Natural killer cell (primary cell): Measurements from ENCODE around the gene MVB12B. TPM values are rescaled to one million over a fixed set of nuclear protein-coding genes. Genes with fewer than 3 reads are reported as not detected.
"Not testable (repeated sequence)": the region's sequence is repeated elsewhere in the genome, so short reads cannot be mapped to it uniquely, and the experiment has no call there.

Experiments used
- ATAC-seq, 3 donors: fragments of 150-1000 bp in 2 of 3; fragments of 200-7000 bp in 1 of 3; cut with Tn5 transposase; 1 replicate in 1 of 3; 2 replicates in 2 of 3; pipeline ENCODE4 v1.10.0; 2021; ENCODE audit warnings: mild to moderate bottlenecking in 2 of 3, moderate library complexity in 2 of 3
- DNase-seq, 2 donors: peaks; one replicate each; pipeline versions ENCODE4 v3.0.0 to v3.0.0-alpha.2; 2013 to 2021; ENCODE audit warnings: mixed read lengths in 1 of 2
- H3K27ac ChIP-seq: one replicate; pipeline ENCODE4 v1.5.1; 2013; ENCODE audit warnings: mild to moderate bottlenecking, low read length
- H3K27me3 ChIP-seq: one replicate; pipeline ENCODE4 v1.6.1; 2013; ENCODE audit warnings: low read length; ENCODE audit not compliant: control insufficient read depth, insufficient read depth
- H3K36me3 ChIP-seq: one replicate; pipeline ENCODE4 v1.6.1; 2013; ENCODE audit warnings: low read length; ENCODE audit not compliant: control insufficient read depth, insufficient read depth
- H3K4me1 ChIP-seq: one replicate; pipeline ENCODE4 v1.6.1; 2013; ENCODE audit warnings: low read length; ENCODE audit not compliant: control insufficient read depth, insufficient read depth
- H3K4me3 ChIP-seq: one replicate; pipeline ENCODE4 v1.5.1; 2013; ENCODE audit warnings: low read length
- H3K9me3 ChIP-seq: one replicate; pipeline ENCODE4 v1.6.1; 2013; ENCODE audit warnings: low read length; ENCODE audit not compliant: control insufficient read depth, insufficient read depth
- H3K27ac Mint-ChIP-seq, 2 donors: one replicate each; pipeline ENCODE4 v1.8.0; 2022; ENCODE audit warnings: mild to moderate bottlenecking in 2 of 2, mixed read lengths in 2 of 2, moderate library complexity in 1 of 2
- H3K27me3 Mint-ChIP-seq, 2 donors: one replicate each; pipeline ENCODE4 v1.8.0; 2022; ENCODE audit warnings: low read depth in 2 of 2, mixed read lengths in 2 of 2
- H3K36me3 Mint-ChIP-seq: one replicate; pipeline ENCODE4 v1.8.0; 2022; ENCODE audit warnings: mixed read lengths
- H3K4me1 Mint-ChIP-seq, 2 donors: one replicate each; pipeline ENCODE4 v1.8.0; 2022; ENCODE audit warnings: mixed read lengths in 2 of 2
- H3K4me3 Mint-ChIP-seq: one replicate; pipeline ENCODE4 v1.8.0; 2022; ENCODE audit warnings: mild to moderate bottlenecking, moderate library complexity, mixed read lengths
- H3K9me3 Mint-ChIP-seq, 2 donors: one replicate each; pipeline ENCODE4 v1.8.0; 2022; ENCODE audit warnings: mixed read lengths in 2 of 2
- CTCF ChIP-seq: fragments of 200-600 bp; IDR thresholded peaks from one replicate; pipeline ENCODE4 v1.8.0; 2022; ENCODE audit warnings: antibody characterized with exemption
- WGBS: methylation state at CpG from one replicate; pipeline ENCODE4 v1.1.7; 2013; ENCODE audit warnings: missing lambda C conversion rate; ENCODE audit not compliant: insufficient coverage; 5-methylcytosine and 5-hydroxymethylcytosine counted together
- intact Hi-C: fragments of 100-400 bp; cut with micrococcal nuclease; formaldehyde crosslinking; loops from one replicate; pipeline ENCODE4 v1.14.2; 2022
- total RNA-seq, 4 donors: library from RNA; stranded (reverse); fragments of 120-200 nt in 1 of 4; gene quantifications; one replicate each; pipeline versions ENCODE4 v1.2.3 to v1.2.4, GENCODE V29; 2013 to 2022

MVB12B gene
- 10 to 100 TPM in 1 of 3 donors, 1 to 10 TPM in 2; 2.0 to 13.0 (median 7.8) TPM for total RNA-seq
- total RNA-seq (2013) = 7.4 TPM

GRCh38 chr9:126326228-126327005 lies at the start of gene MVB12B:
TSS of gene MVB12B (plus strand) at chr9:126326829. CDS start at chr9:126326930, 101 bp downstream.
- ATAC-seq (peak; percentile 76 to 90 (median 85)), DNase-seq (peak; percentile 47 to 76)
- no peaks in the 10 kb centered on the region for H3K36me3 Mint-ChIP-seq
- H3K36me3 ChIP-seq = no peaks in the 10 kb centered on the region
- 5% methylated on average over 94 of the region's 94 CpGs for WGBS
- H3K4me3 Mint-ChIP-seq = peak within 1 kb of the TSS; percentile 85
- H3K4me1 ChIP-seq = peaks cover 26% of the 10 kb centered on the region
- peak within 1 kb of the TSS; percentile 38 to 66 for H3K27ac Mint-ChIP-seq
- H3K27me3 Mint-ChIP-seq = peaks cover 0 to 20% of the 10 kb centered on the region in 2 donors
- H3K4me3 ChIP-seq = peak within 1 kb of the TSS; percentile 52
- H3K27me3 ChIP-seq = no peaks in the 10 kb centered on the region
- H3K9me3 ChIP-seq = no peaks in the 10 kb centered on the region
- intact Hi-C loops = loop anchor here (5.0 kb wide), 1 partner anchor 71 kb away; no protein-coding TSS in a partner anchor
- H3K4me1 Mint-ChIP-seq = peaks cover 9 to 15% of the 10 kb centered on the region in 2 donors
- H3K9me3 Mint-ChIP-seq = no peaks in the 10 kb centered on the region
- H3K27ac ChIP-seq = peak within 1 kb of the TSS; percentile 53
- TF ChIP-seq CTCF = no peak

GRCh38 chr9:126283799-126284465 lies 42.7 kb upstream of the MVB12B start:
- Mint-ChIP-seq H3K36me3 (no peaks in the 10 kb centered on the region), H3K4me1 (no peaks in the 10 kb centered on the region), H3K9me3 (peaks cover 0 to under 1% of the 10 kb centered on the region in 2 donors), H3K27me3 (peaks cover 17 to 24% of the 10 kb centered on the region in 2 donors), H3K4me3 (no peak overlapping the region), H3K27ac (no peak overlapping the region)
- TF ChIP-seq CTCF = no peak
- H3K4me3 ChIP-seq = no peak overlapping the region
- no peaks in the 10 kb centered on the region for H3K36me3 ChIP-seq
- ATAC-seq = no peak
- intact Hi-C loops = no loop called here
- H3K4me1 ChIP-seq = no peaks in the 10 kb centered on the region
- 92% methylated on average over 9 of the region's 9 CpGs for WGBS
- DNase-seq = no peak
- H3K27me3 ChIP-seq = no peaks in the 10 kb centered on the region
- no peak overlapping the region for H3K27ac ChIP-seq
- H3K9me3 ChIP-seq = no peaks in the 10 kb centered on the region

GRCh38 chr9:126285652-126286051 lies 41.0 kb upstream of the MVB12B start:
- H3K4me3 Mint-ChIP-seq, H3K4me1 Mint-ChIP-seq, DNase-seq, ATAC-seq, H3K4me1 ChIP-seq, H3K27ac ChIP-seq, H3K36me3 Mint-ChIP-seq, H3K4me3 ChIP-seq, H3K27me3 ChIP-seq, H3K36me3 ChIP-seq, H3K27ac Mint-ChIP-seq, intact Hi-C loops, H3K9me3 ChIP-seq, H3K9me3 Mint-ChIP-seq: not testable (repeated sequence)
- H3K27me3 Mint-ChIP-seq = peaks cover 8 to 11% of the 10 kb centered on the region in 2 donors
- WGBS = 60% methylated on average over 1 of the region's 2 CpGs

- Mint-ChIP-seq H3K27ac (no peak overlapping the region), H3K4me3 (no peak overlapping the region), H3K9me3 (no peaks in the 10 kb centered on the region), H3K36me3 (no peaks in the 10 kb centered on the region), H3K4me1 (no peaks in the 10 kb centered on the region), H3K27me3 (peaks cover 6 to 16% of the 10 kb centered on the region in 2 donors)
- Histone ChIP-seq H3K4me3 (no peak overlapping the region), H3K27ac (no peak overlapping the region), H3K36me3 (no peaks in the 10 kb centered on the region), H3K4me1 (no peaks in the 10 kb centered on the region), H3K27me3 (no peaks in the 10 kb centered on the region), H3K9me3 (no peaks in the 10 kb centered on the region)
- ATAC-seq (no peak), DNase-seq (no peak)
- 92% methylated on average over 6 of the region's 6 CpGs for WGBS
- intact Hi-C loops = no loop called here
- TF ChIP-seq CTCF = no peak
Observed at GRCh38 chr9:126287166-126287866, 39.3 kb upstream of the MVB12B start.
